Upper lobe of left lung (tissue), 4 donors: ENCODE measurements around the gene ZFAND6.

Experiments
- CTCF ChIP-seq, 6 experiments: fragments of 450-650 bp in 4 of 6; fragments of 200-600 bp in 2 of 6; sonication (generic) in 2 of 6; IDR thresholded peaks; one replicate each; pipeline ENCODE4 v1.5.1; 2016 to 2019; ENCODE audit warnings: antibody characterized with exemption in 6 of 6
- EP300 ChIP-seq, 4 donors: sonication (generic); formaldehyde crosslinking; IDR thresholded peaks; one replicate each; pipeline ENCODE4 v1.5.1; 2017; ENCODE audit warnings: antibody characterized with exemption in 4 of 4, control low read depth in 2 of 4
- POLR2A ChIP-seq, 4 donors: fragments of 450-650 bp; IDR thresholded peaks; one replicate each; pipeline ENCODE4 v1.5.1; 2016 to 2017; ENCODE audit warnings: antibody characterized with exemption in 4 of 4, mild to moderate bottlenecking in 2 of 4
- POLR2AphosphoS5 ChIP-seq, 2 donors: sonication (generic); formaldehyde crosslinking; IDR thresholded peaks; one replicate each; pipeline ENCODE4 v1.5.1; 2017; ENCODE audit warnings: antibody characterized with exemption in 2 of 2

- TF ChIP-seq POLR2A (IDR thresholded peaks at IDR 0.05), result no peak
- TF ChIP-seq EP300 (IDR thresholded peaks at IDR 0.05), result no peak
- TF ChIP-seq CTCF (IDR thresholded peaks at IDR 0.05), result no peak
- TF ChIP-seq POLR2AphosphoS5 (IDR thresholded peaks at IDR 0.05), result no peak
Measured at GRCh38 chr15:80169768-80170357, 110.4 kb downstream of the ZFAND6 start.
